ENCODE results near the gene APRT. TPM values are rescaled to one million over a fixed set of nuclear protein-coding genes. Genes with fewer than 3 reads are reported as not detected.
A peak's percentile ranks its signal among the peaks of the same experiment; 100 is the strongest.

Gene APRT
- total and polyA plus RNA-seq, 9 donors: 61.2 to 83.0 (median 65.9) TPM

DNA sequence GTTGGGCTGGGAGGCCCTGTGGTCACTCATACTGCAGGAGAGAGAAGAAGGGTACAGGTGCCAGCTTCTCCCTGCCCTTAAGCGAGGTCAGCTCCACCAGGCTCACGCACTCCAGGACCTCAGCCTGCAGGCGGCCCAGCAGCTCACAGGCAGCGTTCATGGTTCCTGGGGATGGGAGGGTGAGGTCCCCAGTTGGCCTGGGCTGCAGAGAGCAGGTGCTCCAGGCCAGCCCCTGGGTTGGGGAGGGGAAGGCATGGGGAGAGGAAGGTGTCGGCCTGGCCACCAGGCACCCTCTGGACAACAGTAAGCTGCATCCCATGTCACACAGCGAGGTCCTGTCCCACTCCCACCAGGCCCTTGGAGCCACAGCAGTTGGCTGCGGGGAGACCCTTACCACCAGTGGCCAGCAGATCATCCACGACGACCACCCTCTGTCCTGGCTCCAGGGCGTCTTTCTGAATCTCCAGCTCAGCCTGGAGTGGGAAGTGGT lies 2.0 kb downstream of the APRT start:
- H3K27ac ChIP-seq (ENCODE audit: low read length): no peak overlapping the region
- DNase-seq: no peak
- H3K4me1 ChIP-seq (ENCODE audit: control insufficient read depth, insufficient read depth, low read length): peaks cover 63% of the 10 kb centered on the region
- H3K36me3 ChIP-seq (ENCODE audit: control insufficient read depth, insufficient read depth, low read length): peaks cover 43% of the 10 kb centered on the region
- no CpG with 5 or more reads among the region's 10 CpGs for WGBS (ENCODE audit: insufficient coverage)
- no peaks in the 10 kb centered on the region for H3K27me3 ChIP-seq (ENCODE audit: control insufficient read depth, insufficient read depth, low read length)
- no peaks in the 10 kb centered on the region for H3K9me3 ChIP-seq (replicated peaks; ENCODE audit: control insufficient read depth, low read depth, low read length)
- no peak overlapping the region for H3K4me3 ChIP-seq (ENCODE audit: low read length)

DNA sequence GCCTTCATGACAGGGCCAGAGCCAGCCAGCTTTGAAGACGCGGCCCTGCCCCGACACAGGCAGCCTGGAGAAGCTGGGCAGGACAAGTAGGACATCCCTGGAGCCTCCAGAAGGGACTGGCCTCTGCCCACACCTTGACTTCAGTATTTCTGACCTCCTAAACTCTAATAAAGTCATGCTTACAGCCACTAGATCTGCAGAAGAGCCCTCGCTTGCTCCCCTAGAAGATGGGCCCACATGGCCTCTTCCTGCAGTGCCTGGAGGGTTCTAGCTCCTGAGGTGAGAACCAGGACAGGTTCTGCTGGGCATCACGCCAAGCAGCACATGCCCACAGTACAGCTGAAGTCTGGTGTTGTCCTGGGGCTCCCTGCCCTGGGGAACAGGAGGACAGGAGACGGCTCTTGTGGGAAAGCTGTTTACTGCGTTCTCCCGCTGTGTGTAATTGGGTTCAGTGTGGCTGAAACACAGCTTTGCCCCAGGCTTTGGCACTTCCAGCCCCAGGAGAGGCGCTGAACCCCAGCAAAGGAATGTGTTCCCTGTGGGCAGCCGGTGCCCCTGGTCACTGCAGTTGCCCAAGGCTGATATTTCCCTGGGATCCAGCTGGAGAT lies 2.6 kb downstream of the APRT start:
- no peak for DNase-seq
- Histone ChIP-seq H3K27me3 (ENCODE audit: control insufficient read depth, insufficient read depth, low read length) (no peaks in the 10 kb centered on the region), H3K27ac (ENCODE audit: low read length) (no peak overlapping the region), H3K36me3 (ENCODE audit: control insufficient read depth, insufficient read depth, low read length) (peaks cover 43% of the 10 kb centered on the region), H3K9me3 (replicated peaks; ENCODE audit: control insufficient read depth, low read depth, low read length) (no peaks in the 10 kb centered on the region), H3K4me1 (ENCODE audit: control insufficient read depth, insufficient read depth, low read length) (peaks cover 69% of the 10 kb centered on the region), H3K4me3 (ENCODE audit: low read length) (no peak overlapping the region)
- 82% methylated on average over 9 of the region's 10 CpGs for WGBS (ENCODE audit: insufficient coverage)

DNA sequence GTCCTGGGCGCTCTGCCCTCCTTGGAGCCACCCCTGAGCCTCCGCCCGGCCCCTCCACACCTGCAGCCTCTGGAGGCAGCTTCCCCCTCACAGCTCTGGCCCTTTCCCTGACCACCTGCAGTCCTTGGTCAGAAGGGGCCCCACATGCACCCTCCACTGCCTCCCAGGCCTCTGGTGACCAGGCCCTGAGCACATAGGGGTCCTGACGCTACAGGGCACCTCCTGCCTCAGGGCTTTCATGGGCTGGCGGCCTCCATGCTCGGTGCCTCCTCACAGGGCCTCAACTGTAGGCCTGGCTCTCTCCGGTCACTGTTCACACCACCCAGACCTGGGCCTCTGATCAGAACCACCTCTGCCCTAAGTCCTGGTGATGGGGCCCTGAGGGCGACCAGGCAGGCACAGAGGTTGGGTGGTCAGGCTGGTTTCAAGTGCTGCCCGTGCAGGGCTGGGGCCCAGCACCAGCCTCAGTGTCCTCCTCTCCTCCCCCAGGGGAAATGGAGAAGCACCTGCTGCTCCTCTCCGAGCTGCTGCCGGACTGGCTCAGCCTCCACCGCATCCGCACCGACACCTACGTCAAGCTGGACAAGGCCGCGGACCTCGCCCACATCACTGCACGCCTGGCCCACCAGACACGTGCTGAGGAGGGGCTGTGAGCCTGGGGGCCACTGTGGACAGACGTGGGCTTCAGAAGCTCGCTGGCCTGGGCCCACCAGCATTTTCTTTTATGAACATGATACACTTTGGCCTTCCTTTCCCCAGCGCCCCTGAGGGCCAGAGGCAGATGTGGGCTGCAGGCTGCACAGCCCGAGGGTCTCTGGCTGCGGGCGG lies 3.9 kb downstream of the APRT start:
- Histone ChIP-seq H3K36me3 (ENCODE audit: control insufficient read depth, insufficient read depth, low read length) (peaks cover 43% of the 10 kb centered on the region), H3K27ac (ENCODE audit: low read length) (peak overlapping the region; percentile 75), H3K9me3 (replicated peaks; ENCODE audit: control insufficient read depth, low read depth, low read length) (no peaks in the 10 kb centered on the region), H3K4me1 (ENCODE audit: control insufficient read depth, insufficient read depth, low read length) (peaks cover 68% of the 10 kb centered on the region), H3K27me3 (ENCODE audit: control insufficient read depth, insufficient read depth, low read length) (no peaks in the 10 kb centered on the region), H3K4me3 (ENCODE audit: low read length) (no peak overlapping the region)
- WGBS (ENCODE audit: insufficient coverage): 80% methylated on average over 22 of the region's 26 CpGs
- no peak for DNase-seq

GRCh38 chr16:88807142-88807625 lies 4.5 kb downstream of the APRT start:
- Histone ChIP-seq H3K36me3 (ENCODE audit: control insufficient read depth, insufficient read depth, low read length) (peaks cover 43% of the 10 kb centered on the region), H3K27ac (ENCODE audit: low read length) (peak overlapping the region; percentile 75), H3K9me3 (replicated peaks; ENCODE audit: control insufficient read depth, low read depth, low read length) (no peaks in the 10 kb centered on the region), H3K27me3 (ENCODE audit: control insufficient read depth, insufficient read depth, low read length) (no peaks in the 10 kb centered on the region), H3K4me1 (ENCODE audit: control insufficient read depth, insufficient read depth, low read length) (peaks cover 68% of the 10 kb centered on the region), H3K4me3 (ENCODE audit: low read length) (no peak overlapping the region)
- DNase-seq: peak; percentile 83
- WGBS (ENCODE audit: insufficient coverage): 81% methylated on average over 22 of the region's 24 CpGs

- peak; percentile 32 for DNase-seq
- Histone ChIP-seq H3K27ac (ENCODE audit: low read length) (peak overlapping the region; percentile 75), H3K36me3 (ENCODE audit: control insufficient read depth, insufficient read depth, low read length) (peaks cover 43% of the 10 kb centered on the region), H3K4me1 (ENCODE audit: control insufficient read depth, insufficient read depth, low read length) (peaks cover 64% of the 10 kb centered on the region), H3K27me3 (ENCODE audit: control insufficient read depth, insufficient read depth, low read length) (no peaks in the 10 kb centered on the region), H3K4me3 (ENCODE audit: low read length) (no peak overlapping the region), H3K9me3 (replicated peaks; ENCODE audit: control insufficient read depth, low read depth, low read length) (no peaks in the 10 kb centered on the region)
- WGBS (ENCODE audit: insufficient coverage): 78% methylated on average over 26 of the region's 27 CpGs
Observed at GRCh38 chr16:88806491-88807111, 5.1 kb downstream of the APRT start.

DNA sequence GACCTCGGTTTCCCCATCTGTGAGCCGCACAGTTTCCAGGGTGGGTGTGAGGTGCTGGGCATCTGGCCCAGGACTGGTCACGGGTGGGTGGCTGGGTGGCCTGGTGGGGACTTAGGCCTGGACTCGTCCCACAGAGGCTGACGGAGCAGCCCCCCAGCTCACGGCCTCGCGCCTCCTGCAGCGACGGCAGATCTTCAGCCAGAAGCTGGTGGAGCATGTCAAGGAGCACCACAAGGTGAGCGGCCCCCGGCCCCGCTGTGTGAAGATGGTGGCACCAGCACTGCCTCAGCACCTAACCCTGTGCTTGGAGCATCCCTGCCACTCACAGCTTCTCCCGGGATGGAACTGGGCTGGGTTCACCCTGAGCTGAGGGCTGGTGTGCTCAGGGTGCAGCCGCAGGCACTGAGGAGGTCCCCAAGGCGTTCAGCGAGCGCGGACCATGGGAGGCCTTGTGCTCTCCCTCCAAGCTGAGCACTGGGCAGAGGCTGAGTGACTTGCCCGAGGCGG lies 5.8 kb downstream of the APRT start:
- Histone ChIP-seq H3K4me3 (ENCODE audit: low read length) (no peak overlapping the region), H3K27me3 (ENCODE audit: control insufficient read depth, insufficient read depth, low read length) (no peaks in the 10 kb centered on the region), H3K27ac (ENCODE audit: low read length) (no peak overlapping the region), H3K4me1 (ENCODE audit: control insufficient read depth, insufficient read depth, low read length) (peaks cover 62% of the 10 kb centered on the region), H3K36me3 (ENCODE audit: control insufficient read depth, insufficient read depth, low read length) (peaks cover 43% of the 10 kb centered on the region), H3K9me3 (replicated peaks; ENCODE audit: control insufficient read depth, low read depth, low read length) (no peaks in the 10 kb centered on the region)
- no peak for DNase-seq
- WGBS (ENCODE audit: insufficient coverage): 88% methylated on average over 18 of the region's 21 CpGs

DNA sequence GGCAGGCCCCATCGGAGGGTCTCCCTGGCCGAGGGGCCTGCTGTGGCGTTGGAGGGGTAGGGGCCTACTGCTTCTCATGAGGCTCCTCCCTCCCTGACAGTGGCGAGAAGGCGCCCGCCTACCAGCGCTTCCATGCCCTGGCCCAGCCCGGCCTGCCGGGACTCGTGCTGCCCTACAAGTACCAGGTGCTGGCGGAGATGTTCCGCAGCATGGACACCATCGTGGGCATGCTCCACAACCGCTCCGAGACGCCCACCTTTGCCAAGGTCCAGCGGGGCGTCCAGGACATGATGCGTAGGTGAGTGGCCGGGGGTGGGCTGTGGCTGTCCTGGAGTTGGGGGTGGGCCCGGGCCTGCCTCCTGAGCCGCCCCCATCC lies 6.4 kb downstream of the APRT start:
- no peak for DNase-seq
- Histone ChIP-seq H3K27me3 (ENCODE audit: control insufficient read depth, insufficient read depth, low read length) (no peaks in the 10 kb centered on the region), H3K4me3 (ENCODE audit: low read length) (no peak overlapping the region), H3K36me3 (ENCODE audit: control insufficient read depth, insufficient read depth, low read length) (peaks cover 43% of the 10 kb centered on the region), H3K4me1 (ENCODE audit: control insufficient read depth, insufficient read depth, low read length) (peaks cover 56% of the 10 kb centered on the region), H3K9me3 (replicated peaks; ENCODE audit: control insufficient read depth, low read depth, low read length) (no peaks in the 10 kb centered on the region), H3K27ac (ENCODE audit: low read length) (no peak overlapping the region)
- WGBS (ENCODE audit: insufficient coverage): 88% methylated on average over 19 of the region's 22 CpGs

DNA sequence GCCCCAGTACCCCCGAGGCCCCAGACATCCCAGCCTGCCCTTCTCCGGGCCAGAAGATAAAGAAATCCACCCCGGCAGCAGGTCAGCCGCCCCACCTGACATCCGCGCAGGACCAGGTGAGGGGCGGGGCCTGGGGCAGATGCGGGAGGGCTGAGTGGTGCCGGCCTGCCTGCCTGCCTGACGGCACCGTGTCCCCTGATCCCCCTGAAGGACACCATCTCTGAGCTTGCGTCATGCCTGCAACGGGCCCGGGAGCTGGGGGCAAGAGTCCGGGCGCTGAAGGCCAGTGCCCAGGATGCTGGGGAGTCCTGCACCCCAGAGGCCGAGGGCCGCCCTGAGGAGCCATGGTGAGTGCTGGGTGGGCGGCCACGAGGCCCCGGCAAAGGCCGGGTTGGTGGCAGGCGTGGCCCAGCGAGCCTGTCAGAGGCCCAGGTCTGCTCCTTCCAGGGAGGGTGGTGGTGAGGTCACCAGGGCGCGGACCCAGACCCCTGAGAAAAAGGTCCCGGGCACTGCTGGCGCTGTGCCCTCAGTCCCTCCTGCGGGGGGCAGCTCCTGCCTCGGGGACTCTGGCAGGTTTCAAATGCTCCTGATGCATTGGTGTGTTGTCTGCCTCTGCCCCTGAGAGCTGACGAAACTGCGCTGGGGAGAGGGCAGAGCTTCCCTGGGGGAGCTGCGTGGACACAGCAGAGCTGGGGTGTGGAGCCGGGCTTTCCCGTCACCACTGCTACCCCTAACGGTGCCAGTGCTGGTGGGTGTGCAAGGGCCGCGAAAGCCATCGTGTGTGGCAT lies 7.0 kb downstream of the APRT start:
- peaks cover 37% of the 10 kb centered on the region for H3K36me3 ChIP-seq (ENCODE audit: control insufficient read depth, insufficient read depth, low read length)
- no peaks in the 10 kb centered on the region for H3K9me3 ChIP-seq (replicated peaks; ENCODE audit: control insufficient read depth, low read depth, low read length)
- H3K27me3 ChIP-seq (ENCODE audit: control insufficient read depth, insufficient read depth, low read length): no peaks in the 10 kb centered on the region
- H3K27ac ChIP-seq (ENCODE audit: low read length): no peak overlapping the region
- WGBS (ENCODE audit: insufficient coverage): 29% methylated on average over 35 of the region's 39 CpGs
- DNase-seq: no peak
- peaks cover 50% of the 10 kb centered on the region for H3K4me1 ChIP-seq (ENCODE audit: control insufficient read depth, insufficient read depth, low read length)
- H3K4me3 ChIP-seq (ENCODE audit: low read length): peak overlapping the region; percentile 40

- peaks cover 31% of the 10 kb centered on the region for H3K36me3 ChIP-seq (ENCODE audit: control insufficient read depth, insufficient read depth, low read length)
- no peak overlapping the region for H3K27ac ChIP-seq (ENCODE audit: low read length)
- WGBS (ENCODE audit: insufficient coverage): under 1% methylated on average over 16 of the region's 16 CpGs
- DNase-seq: no peak
- no peaks in the 10 kb centered on the region for H3K9me3 ChIP-seq (replicated peaks; ENCODE audit: control insufficient read depth, low read depth, low read length)
- peak overlapping the region; percentile 40 for H3K4me3 ChIP-seq (ENCODE audit: low read length)
- peaks cover 44% of the 10 kb centered on the region for H3K4me1 ChIP-seq (ENCODE audit: control insufficient read depth, insufficient read depth, low read length)
- H3K27me3 ChIP-seq (ENCODE audit: control insufficient read depth, insufficient read depth, low read length): no peaks in the 10 kb centered on the region
Observed at GRCh38 chr16:88804173-88804551, 7.6 kb downstream of the APRT start.
